ENCODE measurements around the gene TTC39C.

DNA sequence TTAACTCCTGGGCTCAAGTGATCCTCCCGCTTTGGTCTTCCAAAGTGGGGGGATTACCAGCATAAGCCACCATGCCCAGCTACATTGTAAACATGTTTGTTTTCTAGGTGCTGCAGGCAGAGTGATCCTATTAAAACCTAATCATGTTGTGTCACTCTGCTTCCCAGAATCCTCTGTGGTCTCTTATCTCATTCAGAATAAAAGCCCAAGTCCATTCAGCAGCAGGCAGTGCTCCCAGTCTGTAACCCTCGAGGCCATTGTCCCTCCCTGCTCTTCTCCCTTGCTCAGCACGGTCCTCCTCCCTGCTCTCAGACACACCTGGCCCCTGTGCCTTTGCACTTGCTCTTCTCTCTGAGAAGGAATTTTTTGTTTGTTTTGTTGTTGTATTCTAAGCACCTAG lies 113.2 kb downstream of the TTC39C start:
- TF ChIP-seq, protein P1, sequence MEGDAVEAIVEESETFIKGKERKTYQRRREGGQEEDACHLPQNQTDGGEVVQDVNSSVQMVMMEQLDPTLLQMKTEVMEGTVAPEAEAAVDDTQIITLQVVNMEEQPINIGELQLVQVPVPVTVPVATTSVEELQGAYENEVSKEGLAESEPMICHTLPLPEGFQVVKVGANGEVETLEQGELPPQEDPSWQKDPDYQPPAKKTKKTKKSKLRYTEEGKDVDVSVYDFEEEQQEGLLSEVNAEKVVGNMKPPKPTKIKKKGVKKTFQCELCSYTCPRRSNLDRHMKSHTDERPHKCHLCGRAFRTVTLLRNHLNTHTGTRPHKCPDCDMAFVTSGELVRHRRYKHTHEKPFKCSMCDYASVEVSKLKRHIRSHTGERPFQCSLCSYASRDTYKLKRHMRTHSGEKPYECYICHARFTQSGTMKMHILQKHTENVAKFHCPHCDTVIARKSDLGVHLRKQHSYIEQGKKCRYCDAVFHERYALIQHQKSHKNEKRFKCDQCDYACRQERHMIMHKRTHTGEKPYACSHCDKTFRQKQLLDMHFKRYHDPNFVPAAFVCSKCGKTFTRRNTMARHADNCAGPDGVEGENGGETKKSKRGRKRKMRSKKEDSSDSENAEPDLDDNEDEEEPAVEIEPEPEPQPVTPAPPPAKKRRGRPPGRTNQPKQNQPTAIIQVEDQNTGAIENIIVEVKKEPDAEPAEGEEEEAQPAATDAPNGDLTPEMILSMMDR (IDR thresholded peaks at IDR 0.05): no peak
- no peak for TF ChIP-seq POLR2A (IDR thresholded peaks at IDR 0.05)

All from esophagus squamous epithelium (tissue), 4 donors.